Measurements from ENCODE around the gene PCDHGB3.
"Not testable (repeated sequence)": the region's sequence is repeated elsewhere in the genome, so short reads cannot be mapped to it uniquely, and the experiment has no call there.

The PCDHGB3 gene

GRCh38 chr5:141359790-141360426, 10.1 kb upstream of the PCDHGB3 start, which contains the start of gene PCDHGB2:
TSS of gene PCDHGB2 (plus strand) at chr5:141359994. CDS start at chr5:141360136, 142 bp downstream.
- no peak for DNase-seq

DNA sequence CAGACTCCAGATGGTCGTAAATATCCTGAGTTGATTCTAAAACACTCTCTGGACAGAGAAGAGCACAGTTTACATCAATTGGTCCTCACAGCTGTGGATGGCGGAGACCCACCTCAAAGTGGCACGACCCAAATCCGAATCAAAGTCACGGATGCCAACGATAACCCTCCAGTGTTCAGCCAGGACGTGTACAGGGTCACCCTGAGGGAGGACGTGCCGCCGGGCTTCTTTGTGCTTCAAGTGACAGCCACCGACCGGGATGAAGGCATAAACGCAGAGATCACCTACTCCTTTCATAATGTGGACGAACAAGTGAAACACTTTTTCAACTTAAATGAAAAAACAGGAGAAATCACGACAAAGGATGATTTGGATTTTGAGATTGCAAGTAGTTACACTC, 9.4 kb upstream of the PCDHGB3 start:
- DNase-seq: no peak

DNA sequence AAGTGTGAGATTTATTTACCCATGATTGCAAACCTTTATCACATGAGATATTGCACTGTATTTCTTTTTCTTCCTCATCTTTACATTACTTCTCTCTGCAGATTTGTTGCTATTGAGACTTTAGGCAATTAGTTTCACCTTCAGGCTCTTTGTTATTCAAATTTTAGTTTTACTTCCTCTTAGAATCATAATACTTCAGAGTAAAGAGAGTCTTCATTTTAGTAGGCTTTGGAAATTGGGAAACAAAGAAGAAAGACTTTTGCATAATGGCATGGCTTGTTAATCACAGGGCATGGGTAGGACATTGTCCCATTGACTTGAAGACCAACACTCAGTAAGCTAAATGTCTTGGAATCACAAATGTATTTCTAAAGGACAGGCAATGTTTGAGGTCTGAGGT, 7.3 kb upstream of the PCDHGB3 start:
- no peak for DNase-seq

DNA sequence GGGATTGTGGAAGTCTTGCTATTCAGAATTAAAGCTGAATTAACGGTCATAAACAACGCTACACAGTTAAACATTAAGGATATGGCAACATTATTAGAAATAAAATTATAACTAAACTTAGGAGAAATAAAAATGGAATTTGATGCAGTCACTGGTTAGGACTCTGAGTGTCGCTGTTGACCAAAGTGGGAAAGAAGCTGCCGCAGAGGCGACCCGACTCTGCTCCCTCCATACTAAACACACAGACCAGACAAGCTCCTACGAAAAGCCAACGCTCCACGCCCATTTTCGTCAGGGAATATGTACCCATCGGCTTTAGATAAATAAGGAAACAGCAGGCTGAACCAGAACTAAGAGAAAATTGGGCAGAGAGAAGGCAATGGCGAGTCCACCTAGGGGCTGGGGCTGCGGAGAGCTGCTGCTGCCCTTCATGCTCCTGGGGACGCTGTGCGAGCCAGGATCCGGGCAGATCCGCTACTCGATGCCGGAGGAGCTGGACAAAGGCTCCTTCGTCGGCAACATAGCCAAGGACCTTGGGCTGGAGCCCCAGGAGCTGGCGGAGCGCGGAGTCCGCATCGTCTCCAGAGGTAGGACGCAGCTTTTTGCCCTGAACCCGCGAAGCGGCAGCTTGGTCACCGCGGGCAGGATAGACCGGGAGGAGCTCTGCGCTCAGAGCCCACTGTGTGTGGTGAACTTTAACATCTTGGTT, 5.9 kb upstream of the PCDHGB3 start, which contains the start of gene PCDHGA5:
Gene PCDHGA5 (plus strand): TSS at position 211 of the 709 bp plus-strand sequence. CDS start 169 bp downstream, at position 380.
- no peak for DNase-seq

DNA sequence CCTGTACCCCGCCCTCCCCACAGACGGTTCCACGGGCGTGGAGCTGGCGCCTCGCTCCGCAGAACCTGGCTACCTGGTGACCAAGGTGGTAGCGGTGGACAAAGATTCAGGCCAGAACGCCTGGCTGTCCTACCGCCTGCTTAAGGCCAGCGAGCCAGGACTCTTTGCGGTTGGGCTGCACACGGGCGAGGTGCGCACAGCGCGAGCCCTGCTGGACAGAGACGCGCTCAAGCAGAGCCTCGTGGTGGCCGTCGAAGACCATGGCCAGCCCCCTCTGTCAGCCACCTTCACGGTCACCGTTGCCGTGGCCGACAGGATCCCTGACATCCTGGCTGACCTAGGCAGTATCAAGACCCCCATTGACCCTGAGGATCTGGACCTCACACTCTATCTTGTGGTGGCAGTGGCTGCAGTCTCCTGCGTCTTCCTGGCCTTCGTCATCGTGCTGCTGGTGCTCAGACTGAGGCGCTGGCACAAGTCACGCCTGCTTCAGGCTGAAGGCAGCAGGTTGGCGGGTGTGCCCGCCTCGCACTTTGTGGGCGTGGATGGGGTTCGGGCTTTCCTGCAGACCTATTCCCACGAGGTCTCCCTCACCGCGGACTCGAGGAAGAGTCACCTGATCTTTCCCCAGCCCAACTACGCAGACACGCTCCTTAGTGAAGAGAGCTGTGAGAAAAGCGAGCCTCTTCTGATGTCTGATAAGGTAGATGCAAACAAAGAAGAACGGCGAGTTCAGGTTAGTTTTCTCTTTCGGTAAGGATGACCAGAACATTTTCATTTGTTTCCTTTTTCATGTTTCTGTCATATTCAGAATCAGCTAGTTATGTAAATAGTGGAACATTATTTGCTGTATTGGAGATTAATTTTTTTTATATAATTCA, 3.8 kb upstream of the PCDHGB3 start:
- DNase-seq: no peak

DNA sequence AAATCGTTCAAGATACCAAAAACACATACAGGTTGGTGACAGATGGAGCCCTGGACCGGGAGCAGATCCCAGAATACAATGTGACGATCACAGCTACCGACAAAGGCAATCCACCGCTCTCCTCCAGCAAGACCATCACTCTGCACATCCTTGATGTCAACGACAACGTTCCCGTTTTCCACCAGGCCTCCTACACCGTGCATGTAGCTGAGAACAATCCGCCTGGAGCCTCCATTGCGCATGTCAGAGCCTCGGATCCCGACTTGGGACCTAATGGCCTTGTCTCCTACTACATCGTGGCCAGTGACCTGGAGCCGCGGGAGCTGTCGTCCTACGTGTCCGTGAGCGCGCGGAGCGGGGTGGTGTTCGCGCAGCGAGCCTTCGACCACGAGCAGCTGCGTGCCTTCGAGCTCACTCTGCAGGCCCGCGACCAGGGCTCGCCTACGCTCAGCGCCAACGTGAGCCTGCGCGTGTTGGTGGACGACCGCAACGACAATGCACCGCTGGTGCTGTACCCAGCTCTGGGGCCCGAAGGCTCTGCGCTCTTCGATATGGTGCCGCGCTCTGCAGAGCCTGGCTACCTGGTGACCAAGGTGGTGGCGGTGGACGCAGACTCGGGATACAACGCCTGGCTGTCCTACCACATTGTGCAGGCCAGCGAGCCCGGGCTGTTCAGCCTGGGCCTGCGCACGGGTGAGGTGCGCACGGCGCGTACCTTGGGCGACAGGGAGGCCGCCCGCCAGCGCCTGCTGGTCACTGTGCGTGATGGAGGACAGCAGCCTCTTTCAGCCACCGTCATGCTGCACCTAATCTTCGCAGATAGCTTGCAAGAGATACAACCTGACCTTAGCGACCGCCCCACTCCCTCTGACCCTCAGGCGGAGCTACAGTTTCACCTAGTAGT, 1.8 kb downstream of the PCDHGB3 start:
- no peak for DNase-seq

DNA sequence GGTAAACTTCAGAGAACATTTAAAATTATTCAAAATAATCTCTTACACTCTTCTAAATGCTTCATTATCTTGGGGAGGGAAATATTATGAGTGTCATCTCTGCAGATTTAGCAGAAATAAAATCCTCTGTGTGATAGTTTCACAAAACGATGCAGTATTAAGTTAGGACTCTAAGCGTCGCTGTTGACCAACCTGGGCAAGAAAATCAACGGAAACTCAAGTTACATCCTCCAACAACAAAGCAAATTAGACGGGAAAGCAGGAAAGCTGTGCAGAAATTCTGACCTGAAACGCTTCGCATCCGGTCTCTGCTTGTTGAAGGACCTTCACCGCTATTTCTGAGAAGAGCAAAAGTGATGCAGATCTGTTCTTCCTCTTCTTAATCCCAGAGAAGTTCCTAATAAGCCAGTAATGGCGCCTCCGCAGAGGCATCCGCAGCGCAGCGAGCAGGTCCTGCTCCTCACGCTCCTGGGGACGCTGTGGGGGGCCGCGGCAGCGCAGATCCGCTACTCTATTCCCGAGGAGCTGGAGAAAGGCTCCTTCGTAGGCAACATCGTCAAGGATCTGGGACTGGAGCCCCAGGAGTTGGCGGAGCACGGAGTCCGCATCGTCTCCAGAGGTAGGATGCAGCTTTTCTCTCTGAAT, 3.8 kb downstream of the PCDHGB3 start, which contains the start of gene PCDHGA6:
Gene PCDHGA6 (plus strand): TSS at position 219 of the 645 bp plus-strand sequence. CDS start 193 bp downstream, at position 412.
- DNase-seq: no peak

GRCh38 chr5:141374627-141375026, 4.6 kb downstream of the PCDHGB3 start:
- no peak for DNase-seq

DNA sequence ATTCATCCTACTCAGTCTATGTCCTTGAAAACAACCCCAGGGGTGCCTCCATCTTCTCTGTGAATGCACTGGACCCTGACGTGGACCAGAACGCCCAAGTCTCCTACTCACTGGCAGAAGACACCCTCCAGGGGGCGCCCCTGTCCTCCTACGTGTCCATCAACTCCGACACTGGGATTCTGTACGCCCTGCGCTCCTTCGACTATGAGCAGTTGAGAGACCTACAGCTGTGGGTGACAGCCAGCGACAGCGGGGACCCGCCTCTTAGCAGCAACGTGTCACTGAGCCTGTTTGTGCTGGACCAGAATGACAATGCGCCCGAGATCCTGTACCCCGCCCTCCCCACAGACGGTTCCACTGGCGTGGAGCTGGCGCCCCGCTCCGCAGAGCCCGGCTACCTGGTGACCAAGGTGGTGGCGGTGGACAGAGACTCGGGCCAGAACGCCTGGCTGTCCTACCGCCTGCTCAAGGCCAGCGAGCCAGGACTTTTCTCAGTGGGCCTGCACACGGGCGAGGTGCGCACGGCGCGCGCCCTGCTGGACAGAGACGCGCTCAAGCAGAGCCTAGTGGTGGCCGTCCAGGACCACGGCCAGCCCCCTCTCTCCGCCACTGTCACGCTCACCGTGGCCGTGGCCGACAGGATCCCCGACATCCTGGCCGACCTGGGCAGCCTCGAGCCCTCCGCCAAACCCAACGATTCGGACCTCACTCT, 5.6 kb downstream of the PCDHGB3 start:
- DNase-seq: not testable (repeated sequence)

GRCh38 chr5:141382469-141383294, 12.6 kb downstream of the PCDHGB3 start, which contains the start of gene PCDHGA7:
TSS of gene PCDHGA7 (plus strand) at chr5:141382742. CDS start at chr5:141382900, 158 bp downstream.
- no peak for DNase-seq

- DNase-seq: no peak
Observed at GRCh38 chr5:141383345-141383744, 13.3 kb downstream of the PCDHGB3 start.

DNA sequence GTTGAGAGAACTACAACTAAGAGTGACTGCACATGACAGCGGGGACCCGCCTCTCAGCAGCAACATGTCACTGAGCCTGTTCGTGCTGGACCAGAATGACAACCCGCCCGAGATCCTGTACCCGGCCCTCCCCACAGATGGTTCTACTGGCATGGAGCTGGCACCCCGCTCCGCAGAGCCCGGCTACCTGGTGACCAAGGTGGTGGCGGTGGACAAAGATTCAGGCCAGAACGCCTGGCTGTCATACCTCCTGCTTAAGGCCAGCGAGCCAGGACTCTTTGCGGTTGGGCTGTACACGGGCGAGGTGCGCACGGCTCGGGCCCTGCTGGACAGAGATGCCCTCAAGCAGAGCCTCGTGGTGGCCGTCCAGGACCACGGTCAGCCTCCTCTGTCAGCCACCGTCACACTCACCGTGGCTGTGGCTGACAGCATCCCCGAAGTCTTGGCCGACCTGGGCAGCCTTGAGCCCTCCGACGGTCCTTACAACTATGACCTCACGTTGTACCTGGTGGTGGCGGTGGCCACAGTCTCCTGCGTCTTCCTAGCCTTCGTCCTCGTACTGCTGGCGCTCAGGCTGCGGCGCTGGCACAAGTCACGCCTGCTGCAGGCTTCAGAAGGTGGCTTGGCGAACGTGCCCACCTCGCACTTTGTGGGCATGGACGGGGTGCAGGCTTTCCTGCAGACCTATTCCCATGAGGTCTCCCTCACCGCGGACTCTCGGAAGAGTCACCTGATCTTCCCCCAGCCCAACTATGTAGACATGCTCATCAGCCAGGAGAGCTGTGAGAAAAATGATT, 14.6 kb downstream of the PCDHGB3 start:
- DNase-seq: no peak

- DNase-seq: not testable (repeated sequence)
Observed at GRCh38 chr5:141387557-141388311, 17.7 kb downstream of the PCDHGB3 start, which contains the start of gene PCDHGB4. TSS of gene PCDHGB4 (plus strand) at chr5:141387698. CDS start at chr5:141387885, 187 bp downstream.

GRCh38 chr5:141388661-141389060, 18.6 kb downstream of the PCDHGB3 start:
- DNase-seq: no peak

GRCh38 chr5:141389153-141390042, 19.4 kb downstream of the PCDHGB3 start:
- DNase-seq: no peak

- DNase-seq: no peak
Observed at GRCh38 chr5:141392429-141393198, 22.6 kb downstream of the PCDHGB3 start, which contains the start of gene PCDHGA8. TSS of gene PCDHGA8 (plus strand) at chr5:141392633. CDS start at chr5:141392814, 181 bp downstream.

Measured in activated naive CD4-positive, alpha-beta T cell treated with anti-CD3 and anti-CD28 coated beads, Interleukin-2, amount 50 U/mL, for 16 hours (primary cell).